CD4-positive, alpha-beta T cell treated with Interleukin-17A for 1 hour (primary cell): Measurements from ENCODE around the gene FBXL13.
"Not testable (repeated sequence)": the region's sequence is repeated elsewhere in the genome, so short reads cannot be mapped to it uniquely, and the experiment has no call there.

Experiments used
- DNase-seq: peaks from one replicate; pipeline ENCODE4 v3.0.0-alpha.2; 2020

Gene FBXL13

DNA sequence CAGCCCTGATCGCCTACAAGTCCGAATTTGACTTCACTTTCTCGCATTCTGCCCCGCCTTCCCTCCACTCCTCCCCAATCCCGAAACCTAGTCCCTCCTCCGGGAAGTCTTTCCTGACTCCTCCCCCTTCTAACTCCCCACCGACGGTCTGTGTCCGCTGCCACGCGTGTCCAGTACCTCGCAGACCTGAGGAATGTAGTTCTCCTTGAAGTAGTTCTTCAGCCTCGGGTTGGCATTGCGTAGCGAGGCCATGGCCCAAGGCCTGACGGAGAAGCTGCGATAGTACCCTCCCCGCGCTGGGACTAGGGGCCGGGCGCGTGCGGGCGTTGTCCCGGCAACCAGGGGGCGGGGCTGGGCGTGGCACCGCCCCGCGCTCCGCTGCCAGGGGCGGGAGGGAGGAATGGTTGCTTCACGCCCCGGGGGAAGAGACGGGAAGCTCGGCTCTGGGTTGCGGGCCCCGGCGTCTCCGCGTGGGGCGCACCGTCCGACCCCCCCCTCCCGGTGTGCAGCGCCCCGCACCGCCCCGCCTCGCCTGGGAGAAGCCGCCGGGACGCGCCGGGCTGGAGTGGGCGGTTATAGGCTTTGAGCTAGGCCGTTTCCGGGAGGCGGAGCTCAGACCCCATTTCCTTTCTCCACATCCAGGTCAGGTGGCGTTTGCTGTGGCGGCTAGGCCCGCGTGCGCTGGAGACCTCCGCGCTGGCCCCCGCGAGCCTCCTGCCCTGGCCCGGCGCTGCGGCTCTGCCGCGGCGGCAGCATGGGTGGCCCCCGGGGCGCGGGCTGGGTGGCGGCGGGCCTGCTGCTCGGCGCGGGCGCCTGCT lies at the start of gene FBXL13, which contains the start of gene ARMC10:
TSS of gene FBXL13 (minus strand) at position 278 of the 818 bp plus-strand sequence.
TSS of gene ARMC10 (plus strand) at position 622 of the 818 bp plus-strand sequence. CDS start at position 755, 133 bp downstream.
- DNase-seq, result peak; percentile 92

DNA sequence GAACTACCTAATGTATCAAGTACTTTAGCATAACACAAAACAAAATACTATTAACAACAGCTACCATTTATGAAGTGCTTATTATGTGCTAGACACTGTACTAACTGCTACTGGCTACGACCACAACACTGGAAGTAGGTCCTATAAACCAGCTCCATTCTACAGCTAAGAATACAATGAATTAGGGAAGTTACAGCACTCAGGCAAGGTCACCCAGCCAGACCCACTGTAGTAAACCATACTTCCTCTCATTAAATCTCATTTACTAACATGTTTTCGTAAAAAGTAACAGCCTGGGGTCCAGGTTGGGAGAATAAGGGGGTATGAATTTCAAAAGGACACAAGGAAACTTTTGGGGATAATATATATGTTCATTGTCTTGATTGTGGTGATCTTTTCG lies 48.9 kb upstream of the FBXL13 start:
- no peak for DNase-seq

DNA sequence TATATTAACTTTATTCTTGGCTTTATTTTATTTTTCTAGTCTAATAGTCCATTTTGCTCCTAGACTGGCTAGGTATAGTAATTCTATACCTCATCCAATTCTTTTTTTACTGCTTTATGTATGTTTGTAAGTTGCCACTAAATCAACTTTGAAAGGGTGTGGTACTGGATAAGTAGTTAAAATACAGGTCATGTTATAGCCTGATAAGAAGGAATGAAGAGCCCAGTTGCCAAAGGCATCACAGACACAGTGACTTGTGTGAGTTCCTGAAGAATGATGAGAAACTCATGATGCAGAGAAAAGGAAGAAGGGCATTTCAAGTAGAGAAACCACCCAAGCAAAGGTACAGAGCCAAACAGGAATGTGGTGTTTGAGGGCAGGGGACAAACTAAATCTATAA lies 47.0 kb upstream of the FBXL13 start:
- no peak for DNase-seq

DNA sequence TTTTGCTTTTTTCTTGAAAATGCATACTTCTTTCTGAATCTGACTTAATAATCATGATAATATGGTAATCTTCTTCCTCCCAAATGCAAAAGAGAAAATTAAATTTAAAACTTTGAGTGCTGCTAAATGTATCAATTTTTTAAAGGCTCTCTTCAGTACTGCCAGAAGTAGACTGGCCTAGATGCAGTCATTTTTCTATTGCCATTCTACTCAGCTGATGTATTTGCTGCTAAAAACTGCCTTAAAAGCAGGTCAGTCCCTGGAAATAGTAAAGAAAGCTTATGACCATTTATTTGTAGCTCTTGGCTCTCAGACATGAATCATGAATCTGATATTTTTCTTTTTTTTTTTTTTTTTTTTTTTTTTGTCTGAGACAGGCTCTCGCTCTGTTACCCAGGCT lies 45.8 kb upstream of the FBXL13 start:
- DNase-seq, result no peak

DNA sequence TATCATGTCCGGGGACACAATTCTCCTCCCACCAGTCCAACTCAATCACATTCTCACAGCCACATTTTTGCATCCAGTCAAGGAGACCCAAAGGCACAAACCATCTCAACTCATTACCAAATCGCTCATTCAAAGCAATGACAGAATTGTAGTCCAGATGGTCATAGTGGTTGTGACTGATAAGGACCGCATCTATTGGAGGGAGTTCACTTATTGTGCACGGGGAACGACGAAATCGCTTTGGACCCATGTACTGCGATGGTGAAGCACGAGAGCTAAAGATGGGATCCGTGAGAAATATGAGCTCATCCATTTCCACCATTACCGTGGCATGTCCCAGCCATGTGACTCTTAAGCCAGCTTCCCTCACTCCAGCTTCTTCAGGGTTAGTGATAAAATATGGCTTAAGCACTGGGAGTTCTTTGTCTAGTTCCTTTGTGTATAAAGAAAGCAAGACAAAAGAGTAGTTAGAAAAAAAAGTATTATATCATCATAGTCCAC lies 45.2 kb upstream of the FBXL13 start:
- no peak for DNase-seq

DNA sequence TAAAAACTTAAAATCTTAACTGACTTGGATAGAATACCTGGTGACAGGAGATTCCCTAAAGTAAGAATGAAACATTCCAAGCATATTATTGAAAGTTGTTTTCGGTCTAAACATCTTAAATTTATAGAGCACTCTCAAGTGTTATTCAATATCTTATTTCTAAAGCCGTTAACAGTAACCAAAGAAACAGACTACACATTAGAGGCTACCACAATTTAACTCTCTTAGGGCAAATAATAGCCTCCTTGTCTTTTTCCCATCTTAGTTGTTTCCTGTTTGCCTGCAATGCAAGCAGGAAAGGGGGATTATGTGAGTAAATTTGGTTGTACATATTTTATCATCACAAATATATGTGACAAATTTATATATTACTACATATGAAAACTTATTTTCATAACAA lies 42.9 kb upstream of the FBXL13 start:
- DNase-seq, result no peak

DNA sequence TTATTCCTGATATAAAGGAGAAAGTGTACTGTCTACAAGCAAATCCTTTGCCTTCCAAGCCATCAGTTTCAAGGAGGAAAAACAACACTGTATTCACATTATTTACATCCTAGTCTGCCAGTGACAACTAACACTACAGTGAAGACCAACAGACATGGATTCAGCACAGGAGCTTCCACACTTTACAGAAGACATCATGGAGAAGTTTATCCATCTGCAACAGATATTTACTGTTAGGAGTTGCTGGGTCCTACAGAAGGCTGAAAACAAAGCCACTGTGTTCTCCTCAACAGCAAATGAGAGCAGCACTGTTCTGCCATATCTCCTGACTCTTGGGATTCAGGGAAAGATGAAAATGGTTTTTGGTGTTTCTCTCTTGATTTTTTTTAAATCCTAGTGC lies 42.4 kb upstream of the FBXL13 start:
- no peak for DNase-seq

DNA sequence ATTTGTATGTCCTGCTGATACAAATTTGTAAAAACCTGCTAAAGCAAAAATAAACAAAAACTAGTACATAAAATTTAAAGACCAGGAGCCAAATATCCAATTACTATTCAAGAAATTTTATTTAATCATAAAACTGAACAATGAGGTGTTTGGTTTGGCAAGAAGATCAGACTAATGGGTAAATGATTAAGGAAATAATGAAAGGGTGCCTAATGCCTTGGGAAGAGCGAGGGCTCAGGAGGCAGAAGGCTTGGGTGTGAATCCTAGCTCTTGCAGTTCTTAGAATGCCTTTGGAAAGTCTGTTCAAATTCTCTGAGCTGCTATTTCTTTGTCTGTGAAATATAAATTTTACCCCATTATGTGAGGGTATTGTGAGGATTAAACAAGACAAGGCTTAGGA lies 41.9 kb upstream of the FBXL13 start:
- no peak for DNase-seq

DNA sequence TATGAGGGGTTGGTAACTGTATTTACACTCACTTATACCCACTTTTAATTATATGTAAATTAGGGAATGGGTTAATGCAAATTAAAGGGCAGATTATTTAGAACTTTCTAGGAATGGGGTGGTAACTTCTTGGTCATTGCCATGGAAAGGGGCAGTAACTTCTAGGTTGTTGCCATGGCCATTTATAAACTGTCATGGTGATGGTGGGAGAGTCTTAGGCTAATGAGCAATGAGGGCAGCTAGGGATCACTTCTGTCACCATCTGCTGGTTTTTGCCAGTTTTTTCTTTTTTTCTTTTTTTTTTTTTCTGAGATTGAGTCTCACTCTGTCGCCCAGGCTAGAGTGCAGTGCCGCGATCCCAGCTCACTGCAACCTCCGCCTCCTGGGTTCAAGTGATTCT lies 41.2 kb upstream of the FBXL13 start:
- DNase-seq, result no peak

DNA sequence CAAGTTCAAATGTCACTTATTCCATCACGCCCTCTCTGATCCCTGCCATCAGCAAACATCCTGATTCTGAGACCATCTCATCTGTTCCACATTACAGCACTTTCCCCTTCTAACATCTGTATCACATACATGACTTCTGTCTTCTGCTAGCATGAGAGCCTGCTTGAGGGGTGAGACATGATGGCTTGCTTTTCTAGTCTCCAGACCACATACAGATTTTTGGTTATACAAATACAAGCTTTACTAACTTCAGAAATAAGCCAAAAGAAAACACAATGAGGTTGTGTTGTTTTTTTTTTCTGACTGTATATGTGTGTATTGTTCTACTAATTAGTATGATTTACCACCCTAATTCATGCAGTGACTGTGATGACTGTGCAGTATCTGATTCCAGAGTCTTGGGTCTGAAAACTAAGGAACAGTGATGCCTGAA lies 40.0 kb upstream of the FBXL13 start:
- no peak for DNase-seq

DNA sequence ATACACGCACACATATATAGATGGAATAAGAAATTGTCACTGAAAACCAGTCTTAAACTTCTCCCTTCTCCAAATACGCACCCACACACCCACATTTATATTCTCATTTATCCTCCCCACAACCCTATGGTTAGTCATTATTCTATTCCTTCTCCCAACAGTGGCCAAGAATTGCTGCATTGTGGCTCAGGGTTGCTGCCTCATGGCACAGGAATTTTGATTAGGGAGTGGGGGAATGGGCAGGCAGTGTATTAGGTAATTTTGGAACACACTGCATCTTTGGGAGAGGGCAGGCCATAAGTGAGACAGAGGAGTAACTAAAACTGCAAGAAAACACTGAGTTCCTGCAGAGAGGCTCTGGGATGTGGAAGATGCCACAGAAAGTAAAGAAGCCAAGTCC lies 38.6 kb upstream of the FBXL13 start:
- DNase-seq, result no peak

DNA sequence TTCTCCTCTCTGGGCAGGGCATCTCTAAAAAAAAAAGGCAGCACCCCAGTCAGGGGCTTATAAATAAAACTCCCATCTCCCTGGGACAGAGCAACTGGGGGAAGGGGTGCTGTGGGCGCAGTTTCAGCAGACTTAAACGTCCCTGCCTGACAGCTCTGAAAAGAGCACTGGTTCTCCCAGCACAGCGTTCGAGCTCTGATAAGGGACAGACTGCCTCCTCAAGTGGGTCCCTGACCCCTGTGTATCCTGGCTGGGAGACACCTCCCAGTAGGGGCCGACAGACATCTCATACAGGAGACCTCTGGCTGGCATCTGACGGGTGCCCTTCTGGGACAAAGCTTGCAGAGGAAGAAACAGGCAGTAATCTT lies 32.1 kb upstream of the FBXL13 start:
- DNase-seq, result not testable (repeated sequence)

DNA sequence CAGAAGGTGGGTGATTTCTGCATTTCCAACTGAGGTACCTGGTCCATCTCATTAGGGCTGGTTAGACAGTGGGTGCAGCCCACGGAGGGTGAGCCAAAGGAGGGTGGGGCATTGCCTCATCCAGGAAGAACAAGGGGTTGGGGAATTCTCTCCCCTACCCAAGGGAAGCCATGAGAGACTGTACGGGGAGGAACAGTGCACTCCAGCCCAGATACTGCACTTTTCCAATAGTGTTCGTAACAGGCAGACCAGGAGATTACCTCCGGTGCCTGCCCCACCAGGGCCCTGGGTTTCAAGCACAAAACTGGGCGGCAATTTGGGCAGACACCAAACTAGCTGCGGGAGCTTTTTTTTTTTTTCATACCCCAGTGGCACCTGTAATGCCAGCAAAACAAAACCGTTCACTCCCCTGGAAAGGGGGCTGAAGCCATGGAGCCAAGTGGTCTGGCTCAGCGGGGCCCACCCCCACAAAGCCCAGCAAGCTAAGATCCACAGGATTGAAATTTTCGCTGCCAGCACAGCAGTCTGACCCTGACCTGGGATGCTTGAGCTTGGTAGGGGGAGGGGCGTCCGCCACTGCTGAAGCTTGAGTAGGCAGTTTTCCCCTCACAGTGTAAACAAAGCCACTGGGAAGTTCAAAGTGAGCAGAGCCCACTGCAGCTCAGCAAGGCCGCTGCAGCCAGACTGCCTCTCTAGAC lies 31.6 kb upstream of the FBXL13 start:
- no peak for DNase-seq

DNA sequence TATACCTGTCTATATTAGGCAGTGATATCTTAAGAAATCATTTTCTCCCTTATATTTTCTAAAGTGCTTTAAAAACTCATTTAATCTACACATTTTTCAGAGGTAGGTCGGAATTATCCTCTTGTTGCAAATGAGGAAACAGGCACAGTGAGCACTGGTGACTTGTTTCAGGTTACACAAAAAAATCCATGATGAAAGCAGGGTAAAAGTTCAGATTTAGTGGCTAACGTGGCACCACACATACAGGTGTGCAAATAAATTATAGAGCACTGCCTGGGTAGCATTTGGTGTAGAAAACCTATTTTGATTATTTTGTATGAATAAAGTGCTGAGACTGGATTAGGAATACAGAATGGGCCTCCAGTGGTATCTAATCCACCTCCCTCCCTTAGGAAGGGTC lies 26.9 kb upstream of the FBXL13 start:
- DNase-seq, result no peak

DNA sequence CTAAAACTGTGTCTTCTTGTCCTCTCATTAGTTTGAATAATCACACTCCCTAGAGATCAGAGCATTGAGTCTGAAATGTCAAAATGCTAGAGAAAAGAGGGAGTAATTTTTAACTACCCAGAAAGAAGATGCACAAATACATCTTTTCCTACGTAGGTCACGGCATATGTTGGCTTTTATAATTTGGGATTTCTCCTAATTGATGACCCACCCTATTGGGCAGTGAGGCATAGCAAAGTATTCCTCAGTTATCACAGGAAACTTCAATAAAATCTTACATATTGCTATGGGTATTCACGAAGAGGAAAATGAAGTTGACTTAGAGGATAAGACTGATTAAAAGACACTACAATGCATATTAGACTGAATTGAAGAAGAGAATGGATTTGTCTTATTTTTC lies 25.8 kb upstream of the FBXL13 start:
- DNase-seq, result no peak

DNA sequence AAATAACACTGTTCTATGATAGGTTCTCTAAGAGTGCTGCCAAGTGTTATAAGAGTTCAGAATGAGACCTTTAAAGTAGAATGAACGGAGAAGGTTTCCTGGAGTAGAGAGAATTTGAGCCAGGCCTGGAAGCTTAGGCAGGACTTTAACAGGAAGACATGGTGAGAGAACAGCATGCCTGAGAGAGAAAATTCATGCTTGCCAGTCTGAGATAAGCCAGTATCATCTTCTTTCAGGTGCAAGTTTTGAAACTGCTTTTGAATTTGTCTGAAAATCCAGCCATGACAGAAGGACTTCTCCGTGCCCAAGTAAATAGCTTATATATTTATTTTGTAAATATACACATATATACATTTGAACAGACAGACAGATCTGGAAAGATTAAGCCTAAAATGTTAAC lies 22.4 kb upstream of the FBXL13 start:
- DNase-seq, result no peak

DNA sequence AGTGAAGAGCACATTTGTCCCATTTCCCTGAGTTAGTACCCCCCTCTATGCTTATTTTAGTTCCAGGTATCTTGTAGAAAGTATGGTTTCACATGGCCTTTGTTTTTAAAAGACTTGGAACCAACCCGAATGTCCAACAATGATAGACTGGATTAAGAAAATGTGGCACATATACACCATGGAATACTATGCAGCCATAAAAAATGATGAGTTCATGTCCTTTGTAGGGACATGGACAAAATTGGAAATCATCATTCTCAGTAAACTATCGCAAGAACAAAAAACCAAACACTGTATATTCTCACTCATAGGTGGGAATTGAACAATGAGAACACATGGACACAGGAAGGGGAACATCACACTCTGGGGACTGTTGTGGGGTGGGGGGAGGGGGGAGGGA lies 21.0 kb upstream of the FBXL13 start:
- not testable (repeated sequence) for DNase-seq

DNA sequence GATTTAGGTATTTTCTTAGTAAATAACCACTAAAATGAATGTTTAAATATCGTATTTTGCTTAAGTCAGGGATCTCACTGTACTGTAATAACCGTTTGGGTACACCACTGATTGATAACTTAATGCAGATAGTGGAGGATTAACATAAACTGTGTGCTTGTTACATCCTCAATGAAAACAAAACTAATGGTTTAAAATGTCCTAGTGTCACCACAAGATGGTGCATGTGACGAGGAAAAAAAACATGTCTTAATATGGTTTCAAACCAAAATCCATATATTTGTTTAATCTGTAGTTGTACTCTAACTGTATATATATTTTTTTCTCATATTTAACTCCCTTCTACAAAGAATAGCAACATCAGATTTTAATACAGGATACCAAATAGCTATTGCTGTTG lies 19.5 kb upstream of the FBXL13 start:
- no peak for DNase-seq

DNA sequence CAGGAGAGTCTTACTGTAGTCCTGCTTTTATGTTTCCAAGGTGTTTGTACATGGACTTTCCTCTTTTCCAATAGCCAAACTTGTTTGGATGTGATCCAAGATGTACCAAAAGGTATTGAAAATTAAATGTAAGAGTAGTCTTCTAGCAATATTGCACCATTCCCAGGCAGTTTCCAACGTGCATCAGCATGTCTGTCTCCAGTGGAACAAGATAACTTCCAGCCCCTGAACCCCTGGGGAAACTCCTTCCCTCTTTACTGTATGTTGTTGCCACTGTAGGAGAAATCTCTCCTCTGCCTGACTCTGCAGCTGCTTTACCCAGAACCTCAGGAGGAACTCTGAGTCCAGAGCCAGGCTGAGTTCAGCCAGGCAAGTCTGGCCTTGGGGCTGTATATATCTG lies 18.8 kb upstream of the FBXL13 start:
- DNase-seq, result no peak

DNA sequence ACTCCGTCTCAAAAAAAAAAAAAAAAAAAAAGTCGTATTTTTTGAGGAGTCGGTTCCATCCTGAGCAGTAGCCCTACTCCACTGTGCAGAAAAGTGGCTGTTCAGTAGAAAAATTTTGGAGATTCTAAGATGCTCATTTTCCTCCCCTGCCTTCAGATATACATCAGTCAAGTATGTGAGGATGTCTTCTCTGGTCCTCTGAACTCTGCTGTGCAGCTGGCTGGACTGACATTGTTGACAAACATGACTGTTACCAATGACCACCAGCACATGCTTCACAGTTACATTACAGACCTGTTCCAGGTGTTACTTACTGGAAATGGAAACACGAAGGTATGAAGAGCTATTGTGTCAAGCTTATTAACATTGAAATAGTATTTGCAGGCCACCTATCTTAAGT lies 17.7 kb upstream of the FBXL13 start:
- not testable (repeated sequence) for DNase-seq

DNA sequence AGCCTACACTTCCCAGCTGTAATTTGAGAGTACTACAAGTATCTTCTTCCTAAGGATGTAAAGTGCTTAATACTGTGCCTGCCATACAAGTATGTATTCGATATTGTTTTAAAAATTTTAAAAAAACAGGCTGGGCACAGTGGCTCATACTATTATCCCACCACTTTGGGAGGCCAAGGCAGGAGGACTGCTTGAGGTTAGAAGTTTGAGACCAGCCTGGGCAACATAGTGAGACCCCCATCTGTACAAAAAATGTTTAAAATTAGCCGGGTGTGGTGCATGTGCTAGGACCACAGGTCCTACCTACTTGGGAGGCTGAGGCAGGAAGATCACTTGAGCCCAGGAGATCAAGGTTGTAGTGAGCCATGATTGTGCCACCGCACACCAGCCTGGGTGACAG lies 8.6 kb upstream of the FBXL13 start:
- no peak for DNase-seq

DNA sequence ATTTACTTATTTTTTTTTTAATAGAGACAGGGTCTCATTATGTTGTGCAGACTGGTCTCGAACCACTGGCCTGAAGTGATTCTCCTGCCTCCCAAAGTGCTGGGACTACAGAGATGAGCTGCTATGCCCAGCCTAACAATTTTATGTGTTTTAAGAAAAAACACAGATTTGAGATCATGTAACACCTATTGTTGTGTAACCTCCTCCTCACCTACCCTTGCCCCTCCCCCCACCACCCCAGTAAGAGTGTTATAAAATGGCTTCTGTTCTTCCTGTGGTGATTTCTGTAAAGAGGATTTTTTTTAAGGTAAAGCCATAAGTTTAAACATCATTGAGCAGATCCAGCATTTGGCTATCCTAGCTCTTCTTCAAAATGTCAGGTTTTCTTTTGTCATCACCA lies 7.9 kb upstream of the FBXL13 start:
- DNase-seq, result no peak

DNA sequence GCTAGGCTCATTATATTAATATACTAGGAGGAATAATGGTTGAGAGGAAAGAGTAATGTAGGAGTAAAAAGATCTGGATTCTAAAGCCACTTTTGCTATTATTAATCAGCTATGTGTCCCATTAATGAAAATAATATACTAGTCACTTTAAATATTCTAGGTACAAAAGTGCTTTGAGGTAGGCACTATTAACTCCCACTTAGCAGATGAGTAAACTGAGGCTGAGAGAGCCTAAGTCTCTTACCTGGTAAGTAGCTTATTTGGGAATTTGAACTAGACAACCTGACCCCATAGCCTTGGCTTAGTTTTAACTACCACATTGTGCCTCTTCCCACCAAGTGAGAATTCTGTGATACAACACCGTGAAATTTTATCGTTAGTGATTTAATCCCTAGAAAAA lies 6.3 kb upstream of the FBXL13 start:
- DNase-seq, result no peak

DNA sequence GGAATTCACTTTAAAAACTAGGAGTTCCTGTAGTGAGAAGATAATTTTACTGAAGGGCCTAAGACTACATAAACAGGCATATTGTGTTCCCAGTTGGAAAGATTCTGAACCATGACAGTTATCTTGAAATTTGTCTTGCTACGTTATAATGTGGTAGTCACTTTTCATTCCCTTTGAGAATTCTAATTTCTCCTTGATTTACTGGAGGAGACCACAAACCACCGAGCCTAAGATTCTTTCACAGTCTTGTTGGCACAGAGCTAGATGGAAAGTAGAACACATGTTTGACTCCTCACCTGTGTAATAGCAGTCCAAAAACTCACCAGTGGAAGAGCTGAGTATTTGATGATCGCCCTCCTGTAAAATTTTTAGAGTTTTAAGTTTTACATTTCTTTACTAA lies 5.2 kb upstream of the FBXL13 start:
- DNase-seq, result no peak
